Liver (tissue), 9 donors: Measurements from ENCODE around the gene PRR13. TPM values are rescaled to one million over a fixed set of nuclear protein-coding genes. Genes with fewer than 3 reads are reported as not detected.

Experiments used
- DNase-seq: peaks from one replicate; pipeline ENCODE4 v3.0.0-alpha.2; 2017; ENCODE audit warnings: low spot score
- H3K27ac ChIP-seq, 2 donors: one replicate each; pipeline ENCODE4 v1.7.0; 2013; ENCODE audit warnings: inconsistent platforms in 2 of 2, low read length in 2 of 2, control low read depth in 1 of 2, low read depth in 1 of 2, mild to moderate bottlenecking in 1 of 2
- H3K27me3 ChIP-seq, 4 donors: one replicate each; pipeline versions ENCODE4 v1.6.1 to v1.7.0; 2013; ENCODE audit warnings: low read length in 3 of 4, inconsistent platforms in 1 of 4, mild to moderate bottlenecking in 1 of 4, moderate library complexity in 1 of 4; ENCODE audit not compliant: control insufficient read depth in 4 of 4, insufficient read depth in 4 of 4
- H3K36me3 ChIP-seq, 4 donors: one replicate each; pipeline versions ENCODE4 v1.6.1 to v1.7.0; 2013; ENCODE audit warnings: low read length in 3 of 4, mild to moderate bottlenecking in 3 of 4, low read depth in 1 of 4, moderate library complexity in 1 of 4; ENCODE audit not compliant: control insufficient read depth in 4 of 4, insufficient read depth in 3 of 4
- H3K4me1 ChIP-seq, 4 donors: one replicate each; pipeline versions ENCODE4 v1.6.1 to v1.7.0; 2013; ENCODE audit warnings: low read length in 3 of 4, mild to moderate bottlenecking in 3 of 4, moderate library complexity in 1 of 4; ENCODE audit not compliant: control insufficient read depth in 4 of 4, insufficient read depth in 4 of 4
- H3K4me3 ChIP-seq, 3 donors: one replicate each; pipeline versions ENCODE4 v1.6.1 to v1.7.0; 2013; ENCODE audit warnings: low read length in 3 of 3, control low read depth in 1 of 3, low read depth in 1 of 3, mild to moderate bottlenecking in 1 of 3
- H3K9ac ChIP-seq, 2 donors: one replicate each; pipeline ENCODE4 v1.7.0; 2013; ENCODE audit warnings: low read length in 2 of 2, mild to moderate bottlenecking in 2 of 2, moderate library complexity in 2 of 2, control low read depth in 1 of 2, low read depth in 1 of 2
- H3K9me3 ChIP-seq, 4 donors: one replicate each; pipeline versions ENCODE4 v1.6.1 to v1.7.0; 2013; ENCODE audit warnings: low read length in 3 of 4; ENCODE audit not compliant: control insufficient read depth in 4 of 4
- EGR1 ChIP-seq, 2 donors: IDR thresholded peaks; 2 replicates each; pipeline ENCODE4 v1.6.1; 2016 to 2018; ENCODE audit warnings: antibody characterized with exemption in 2 of 2, low read depth in 2 of 2
- FOXA1 ChIP-seq: IDR thresholded peaks from 2 replicates; pipeline ENCODE4 v1.6.1; 2016; ENCODE audit warnings: antibody characterized with exemption
- FOXA2 ChIP-seq: IDR thresholded peaks from 2 replicates; pipeline ENCODE4 v1.6.1; 2016; ENCODE audit warnings: antibody characterized with exemption
- GABPA ChIP-seq, 2 donors: IDR thresholded peaks in 1 of 2; conservative IDR thresholded peaks in 1 of 2; 2 replicates each; pipeline ENCODE4 v1.6.1; 2016; ENCODE audit warnings: antibody characterized with exemption in 2 of 2, mild to moderate bottlenecking in 1 of 2, moderate library complexity in 1 of 2
- HNF4A ChIP-seq, 2 donors: conservative IDR thresholded peaks; 2 replicates each; pipeline ENCODE4 v1.6.1; 2016; ENCODE audit warnings: antibody characterized with exemption in 2 of 2, mild to moderate bottlenecking in 2 of 2
- HNF4G ChIP-seq: IDR thresholded peaks from 2 replicates; pipeline ENCODE4 v1.6.1; 2016; ENCODE audit warnings: antibody characterized with exemption
- JUND ChIP-seq, 2 donors: IDR thresholded peaks; 2 replicates each; pipeline ENCODE4 v1.6.1; 2016; ENCODE audit warnings: antibody characterized with exemption in 2 of 2
- NR2F2 ChIP-seq: IDR thresholded peaks from 2 replicates; pipeline ENCODE4 v1.6.1; 2016; ENCODE audit warnings: antibody characterized with exemption
- RAD21 ChIP-seq, 2 donors: IDR thresholded peaks; 2 replicates each; pipeline ENCODE4 v1.6.1; 2016; ENCODE audit warnings: antibody characterized with exemption in 2 of 2, mild to moderate bottlenecking in 2 of 2
- RXRA ChIP-seq, 2 donors: IDR thresholded peaks; 2 replicates each; pipeline ENCODE4 v1.6.1; 2017 to 2018; ENCODE audit warnings: antibody characterized with exemption in 2 of 2, mild to moderate bottlenecking in 1 of 2
- TAF1 ChIP-seq: conservative IDR thresholded peaks from 2 replicates; pipeline ENCODE4 v1.6.1; 2016; ENCODE audit warnings: antibody characterized with exemption, mild to moderate bottlenecking
- YY1 ChIP-seq: IDR thresholded peaks from 2 replicates; pipeline ENCODE4 v1.6.1; 2016; ENCODE audit warnings: antibody characterized with exemption, mild to moderate bottlenecking
- WGBS: extraction: QIAGEN DNeasy Blood & Tissue Kit; methylation state at CpG from one replicate; pipeline ENCODE4 v1.1.7; 2013; 5-methylcytosine and 5-hydroxymethylcytosine counted together
- polyA plus RNA-seq, 2 donors: library from polyadenylated mRNA; stranded (reverse) in 1 of 2; unstranded in 1 of 2; fragments of 200-250 nt in 1 of 2; fragments of >200 nt in 1 of 2; fragmentation: Nextera tagmentation in 1 of 2; extraction: Ambion mirVana in 1 of 2; gene quantifications; one replicate each; pipeline versions ENCODE4 v1.2.1 to v1.2.3, GENCODE V29; 2013 to 2015
- total RNA-seq, 2 donors: library from RNA; depleted of rRNA; stranded (reverse); fragments of >200 nt; gene quantifications; one replicate each; pipeline ENCODE4 v1.2.3, GENCODE V29; 2014
- TF ChIP-seq, protein P1 (sequence below): IDR thresholded peaks from 2 replicates; pipeline ENCODE4 v1.6.1; 2016; ENCODE audit warnings: antibody characterized with exemption
- TF ChIP-seq, protein P2 (sequence below): fragments of 150-350 bp; IDR thresholded peaks from 2 replicates; pipeline ENCODE4 v1.5.1; 2017; ENCODE audit warnings: improper control_type of control experiment, low read depth, low read length; ENCODE audit not compliant: missing input control
- TF ChIP-seq, protein P3 (sequence below): IDR thresholded peaks from 2 replicates; pipeline ENCODE4 v1.6.1; 2016; ENCODE audit warnings: antibody characterized with exemption
- TF ChIP-seq, protein P4 (sequence below): IDR thresholded peaks from 2 replicates; pipeline ENCODE4 v1.6.1; 2016; ENCODE audit warnings: antibody characterized with exemption
- TF ChIP-seq, protein P5 (sequence below): IDR thresholded peaks from 2 replicates; pipeline ENCODE4 v1.6.1; 2016; ENCODE audit warnings: antibody characterized with exemption, mild to moderate bottlenecking
- donor health status: healthy.
- donor health status: healthy.
- donor health status: healthy.
- donor health status: healthy.
- donor health status: healthy.

PRR13 gene
- total and polyA plus RNA-seq, 4 donors, result 18.2 to 107 (median 61.3) TPM

DNA sequence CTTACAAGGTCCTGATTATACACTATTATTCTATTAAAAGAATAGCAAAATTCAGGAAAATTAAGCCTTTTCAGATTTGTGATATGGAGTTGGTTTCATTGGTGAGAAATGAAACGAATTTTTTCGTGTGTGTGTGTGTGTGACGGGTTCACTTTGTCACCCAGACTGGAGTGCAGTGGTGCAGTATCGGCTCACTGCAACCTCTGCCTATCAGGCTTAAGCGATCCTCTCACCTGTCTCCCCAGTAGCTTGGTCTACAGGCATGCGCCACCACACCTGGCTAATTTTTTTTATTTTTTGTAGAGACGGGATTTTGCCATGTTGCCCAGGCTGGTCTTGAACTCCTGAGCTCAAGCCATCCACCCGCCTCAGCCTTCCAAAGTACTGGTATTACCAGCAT is 20.1 kb downstream of the PRR13 start:
- H3K9ac ChIP-seq, result no peak overlapping the region
- 86% methylated on average over 8 of the region's 8 CpGs for WGBS

More for the DNA sequence above, 20.1 kb downstream of the PRR13 start:
- no peaks in the 10 kb centered on the region for H3K27me3 ChIP-seq
- H3K4me3 ChIP-seq, result no peak overlapping the region
- no peak for DNase-seq
- H3K27ac ChIP-seq, result no peak overlapping the region
- peaks cover 35 to 99% (median 92%) of the 10 kb centered on the region in 4 donors for H3K36me3 ChIP-seq
- H3K9me3 ChIP-seq, result no peaks in the 10 kb centered on the region
- peaks cover 0 to 6% (median 6%) of the 10 kb centered on the region in 4 donors for H3K4me1 ChIP-seq
- TF ChIP-seq, protein P1, sequence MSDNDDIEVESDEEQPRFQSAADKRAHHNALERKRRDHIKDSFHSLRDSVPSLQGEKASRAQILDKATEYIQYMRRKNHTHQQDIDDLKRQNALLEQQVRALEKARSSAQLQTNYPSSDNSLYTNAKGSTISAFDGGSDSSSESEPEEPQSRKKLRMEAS, result no peak
- TF ChIP-seq TAF1 (no peak), RAD21 (IDR thresholded peaks at IDR 0.05) (no peak), HNF4G (no peak), NR2F2 (no peak), JUND (IDR thresholded peaks at IDR 0.05) (no peak), FOXA1 (no peak), EGR1 (IDR thresholded peaks at IDR 0.05; ENCODE audit: low read depth in 2 of 2) (no peak), RXRA (IDR thresholded peaks at IDR 0.05) (no peak), FOXA2 (no peak), HNF4A (conservative IDR thresholded peaks at IDR 0.05) (no peak), YY1 (no peak), GABPA (IDR thresholded peaks at IDR 0.05 in 1 of 2, conservative IDR thresholded peaks at IDR 0.05 in 1 of 2) (no peak)
- TF ChIP-seq, protein P2, sequence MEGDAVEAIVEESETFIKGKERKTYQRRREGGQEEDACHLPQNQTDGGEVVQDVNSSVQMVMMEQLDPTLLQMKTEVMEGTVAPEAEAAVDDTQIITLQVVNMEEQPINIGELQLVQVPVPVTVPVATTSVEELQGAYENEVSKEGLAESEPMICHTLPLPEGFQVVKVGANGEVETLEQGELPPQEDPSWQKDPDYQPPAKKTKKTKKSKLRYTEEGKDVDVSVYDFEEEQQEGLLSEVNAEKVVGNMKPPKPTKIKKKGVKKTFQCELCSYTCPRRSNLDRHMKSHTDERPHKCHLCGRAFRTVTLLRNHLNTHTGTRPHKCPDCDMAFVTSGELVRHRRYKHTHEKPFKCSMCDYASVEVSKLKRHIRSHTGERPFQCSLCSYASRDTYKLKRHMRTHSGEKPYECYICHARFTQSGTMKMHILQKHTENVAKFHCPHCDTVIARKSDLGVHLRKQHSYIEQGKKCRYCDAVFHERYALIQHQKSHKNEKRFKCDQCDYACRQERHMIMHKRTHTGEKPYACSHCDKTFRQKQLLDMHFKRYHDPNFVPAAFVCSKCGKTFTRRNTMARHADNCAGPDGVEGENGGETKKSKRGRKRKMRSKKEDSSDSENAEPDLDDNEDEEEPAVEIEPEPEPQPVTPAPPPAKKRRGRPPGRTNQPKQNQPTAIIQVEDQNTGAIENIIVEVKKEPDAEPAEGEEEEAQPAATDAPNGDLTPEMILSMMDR, result no peak
- TF ChIP-seq, protein P3, sequence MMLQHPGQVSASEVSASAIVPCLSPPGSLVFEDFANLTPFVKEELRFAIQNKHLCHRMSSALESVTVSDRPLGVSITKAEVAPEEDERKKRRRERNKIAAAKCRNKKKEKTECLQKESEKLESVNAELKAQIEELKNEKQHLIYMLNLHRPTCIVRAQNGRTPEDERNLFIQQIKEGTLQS, result no peak
- TF ChIP-seq, protein P4, sequence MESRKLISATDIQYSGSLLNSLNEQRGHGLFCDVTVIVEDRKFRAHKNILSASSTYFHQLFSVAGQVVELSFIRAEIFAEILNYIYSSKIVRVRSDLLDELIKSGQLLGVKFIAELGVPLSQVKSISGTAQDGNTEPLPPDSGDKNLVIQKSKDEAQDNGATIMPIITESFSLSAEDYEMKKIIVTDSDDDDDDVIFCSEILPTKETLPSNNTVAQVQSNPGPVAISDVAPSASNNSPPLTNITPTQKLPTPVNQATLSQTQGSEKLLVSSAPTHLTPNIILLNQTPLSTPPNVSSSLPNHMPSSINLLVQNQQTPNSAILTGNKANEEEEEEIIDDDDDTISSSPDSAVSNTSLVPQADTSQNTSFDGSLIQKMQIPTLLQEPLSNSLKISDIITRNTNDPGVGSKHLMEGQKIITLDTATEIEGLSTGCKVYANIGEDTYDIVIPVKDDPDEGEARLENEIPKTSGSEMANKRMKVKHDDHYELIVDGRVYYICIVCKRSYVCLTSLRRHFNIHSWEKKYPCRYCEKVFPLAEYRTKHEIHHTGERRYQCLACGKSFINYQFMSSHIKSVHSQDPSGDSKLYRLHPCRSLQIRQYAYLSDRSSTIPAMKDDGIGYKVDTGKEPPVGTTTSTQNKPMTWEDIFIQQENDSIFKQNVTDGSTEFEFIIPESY, result no peak
- TF ChIP-seq, protein P5, sequence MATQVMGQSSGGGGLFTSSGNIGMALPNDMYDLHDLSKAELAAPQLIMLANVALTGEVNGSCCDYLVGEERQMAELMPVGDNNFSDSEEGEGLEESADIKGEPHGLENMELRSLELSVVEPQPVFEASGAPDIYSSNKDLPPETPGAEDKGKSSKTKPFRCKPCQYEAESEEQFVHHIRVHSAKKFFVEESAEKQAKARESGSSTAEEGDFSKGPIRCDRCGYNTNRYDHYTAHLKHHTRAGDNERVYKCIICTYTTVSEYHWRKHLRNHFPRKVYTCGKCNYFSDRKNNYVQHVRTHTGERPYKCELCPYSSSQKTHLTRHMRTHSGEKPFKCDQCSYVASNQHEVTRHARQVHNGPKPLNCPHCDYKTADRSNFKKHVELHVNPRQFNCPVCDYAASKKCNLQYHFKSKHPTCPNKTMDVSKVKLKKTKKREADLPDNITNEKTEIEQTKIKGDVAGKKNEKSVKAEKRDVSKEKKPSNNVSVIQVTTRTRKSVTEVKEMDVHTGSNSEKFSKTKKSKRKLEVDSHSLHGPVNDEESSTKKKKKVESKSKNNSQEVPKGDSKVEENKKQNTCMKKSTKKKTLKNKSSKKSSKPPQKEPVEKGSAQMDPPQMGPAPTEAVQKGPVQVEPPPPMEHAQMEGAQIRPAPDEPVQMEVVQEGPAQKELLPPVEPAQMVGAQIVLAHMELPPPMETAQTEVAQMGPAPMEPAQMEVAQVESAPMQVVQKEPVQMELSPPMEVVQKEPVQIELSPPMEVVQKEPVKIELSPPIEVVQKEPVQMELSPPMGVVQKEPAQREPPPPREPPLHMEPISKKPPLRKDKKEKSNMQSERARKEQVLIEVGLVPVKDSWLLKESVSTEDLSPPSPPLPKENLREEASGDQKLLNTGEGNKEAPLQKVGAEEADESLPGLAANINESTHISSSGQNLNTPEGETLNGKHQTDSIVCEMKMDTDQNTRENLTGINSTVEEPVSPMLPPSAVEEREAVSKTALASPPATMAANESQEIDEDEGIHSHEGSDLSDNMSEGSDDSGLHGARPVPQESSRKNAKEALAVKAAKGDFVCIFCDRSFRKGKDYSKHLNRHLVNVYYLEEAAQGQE, result no peak
